Transverse colon (tissue), 4 donors: ENCODE results near the gene BCO2. TPM values are rescaled to one million over a fixed set of nuclear protein-coding genes. Genes with fewer than 3 reads are reported as not detected.
"Not testable (repeated sequence)": the region's sequence is repeated elsewhere in the genome, so short reads cannot be mapped to it uniquely, and the experiment has no call there.

Experiments used
- DNase-seq: peaks from one replicate; pipeline ENCODE4 v3.0.0-alpha.2; 2019
- H3K27ac ChIP-seq, 4 donors: fragments of 200-600 bp; sonication (generic); 2 replicates each; pipeline ENCODE4 v1.5.1; 2016 to 2018; ENCODE audit warnings: inconsistent platforms in 4 of 4
- H3K27me3 ChIP-seq: fragments of 200-600 bp; sonication (generic); 2 replicates; pipeline ENCODE4 v1.5.1; 2017; ENCODE audit warnings: inconsistent platforms
- H3K36me3 ChIP-seq, 4 donors: fragments of 200-600 bp; sonication (generic); 2 replicates each; pipeline ENCODE4 v1.5.1; 2017 to 2019; ENCODE audit warnings: inconsistent platforms in 4 of 4
- H3K4me1 ChIP-seq, 4 donors: fragments of 200-600 bp; sonication (generic); 2 replicates each; pipeline ENCODE4 v1.5.1; 2017 to 2020; ENCODE audit warnings: inconsistent platforms in 4 of 4
- H3K4me3 ChIP-seq, 4 donors: fragments of 200-600 bp; sonication (generic); 1 replicate in 1 of 4; 2 replicates in 3 of 4; pipeline versions ENCODE4 v1.5.1 to v1.6.1; 2017 to 2019; ENCODE audit warnings: inconsistent platforms in 4 of 4
- H3K9me3 ChIP-seq, 2 donors: fragments of 200-600 bp; sonication (generic); 2 replicates each; pipeline ENCODE4 v1.5.1; 2017 to 2019; ENCODE audit warnings: inconsistent platforms in 2 of 2
- EP300 ChIP-seq: sonication (generic); formaldehyde crosslinking; IDR thresholded peaks from one replicate; pipeline ENCODE4 v1.6.1; 2017; ENCODE audit warnings: antibody characterized with exemption, low read depth
- POLR2A ChIP-seq: fragments of 450-650 bp; IDR thresholded peaks from one replicate; pipeline ENCODE4 v1.6.1; 2016; ENCODE audit warnings: antibody characterized with exemption, mild to moderate bottlenecking, moderate library complexity
- POLR2AphosphoS5 ChIP-seq, 3 donors: sonication (generic); formaldehyde crosslinking; IDR thresholded peaks; one replicate each; pipeline ENCODE4 v1.6.1; 2016; ENCODE audit warnings: antibody characterized with exemption in 3 of 3
- WGBS, 2 donors: methylation state at CpG; one replicate each; pipeline ENCODE4 v1.1.5; 2018; ENCODE audit warnings: low coverage in 1 of 2; 5-methylcytosine and 5-hydroxymethylcytosine counted together
- in situ Hi-C, 4 donors: fragments of 200-750 bp; cut with MboI; loops; one replicate each; pipeline versions ENCODE4 v1.15.0 to v1.15.1; 2017; ENCODE audit warnings: low sequenced_read_pairs in 3 of 4, low pct_ligation_motif_present in 1 of 4, low pct_unique_long_range_greater_than_20kb in 1 of 4
- intact Hi-C: fragments of 100-400 bp; cut with DNase I; formaldehyde crosslinking; loops from one replicate; pipeline ENCODE4 v1.15.1; 2023; ENCODE audit warnings: low total_unique reads
- total RNA-seq, 4 donors: library from RNA; depleted of rRNA; stranded (reverse); fragments of >200 nt; gene quantifications; one replicate each; pipeline ENCODE4 v1.1.0, GENCODE V29; 2016
- TF ChIP-seq, protein P1 (sequence below), 5 experiments: fragments of 200-600 bp in 3 of 5; fragments of 450-650 bp in 2 of 5; sonication (generic) in 3 of 5; IDR thresholded peaks; 1 replicate in 2 of 5; 2 replicates in 3 of 5; pipeline ENCODE4 v1.5.1; 2016 to 2017; ENCODE audit warnings: antibody characterized with exemption in 5 of 5, inconsistent platforms in 3 of 5, mild to moderate bottlenecking in 2 of 5, moderate library complexity in 1 of 5

Gene BCO2
- total RNA-seq, 4 donors from 2014 or later, result 2.8 to 12.1 (median 4.0) TPM

DNA sequence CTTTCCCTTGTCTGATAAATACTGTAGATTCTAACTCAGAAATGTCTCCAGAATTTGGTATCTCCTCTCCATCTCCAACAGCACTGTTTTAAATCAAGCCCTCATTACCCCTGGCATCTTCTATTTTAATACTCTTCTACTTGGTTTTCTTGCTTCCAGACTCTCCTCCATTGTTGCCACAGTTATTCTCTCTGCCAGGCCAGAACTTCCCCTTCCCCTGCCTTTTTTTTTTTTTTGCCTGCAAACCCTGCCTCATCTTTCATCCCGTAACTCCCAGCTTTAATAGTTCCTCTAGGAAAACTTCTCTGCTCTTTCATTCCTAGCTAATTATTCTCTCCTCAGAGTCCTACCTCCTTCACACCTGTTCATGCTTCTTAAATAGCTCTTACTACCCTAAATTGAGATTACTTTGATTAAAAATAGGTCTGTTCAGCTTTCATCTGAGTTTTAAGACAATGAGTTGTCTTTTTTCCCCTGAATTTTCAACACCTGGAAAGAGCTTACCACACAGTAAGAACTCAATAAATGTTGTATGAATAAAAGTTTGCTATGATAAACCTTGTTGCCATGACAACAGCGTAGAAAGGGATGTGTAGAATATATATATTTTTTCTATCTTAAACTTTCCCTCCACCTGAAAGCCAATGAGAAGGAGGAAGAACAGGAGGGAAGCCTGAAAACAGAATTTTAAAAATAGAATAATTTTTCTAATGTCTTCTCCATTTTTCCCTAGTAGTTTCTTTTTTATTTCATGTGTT lies 15.0 kb upstream of the BCO2 start:
- 40 to 87% methylated on average over 2 of the region's 2 CpGs for WGBS, 2 donors
- intact Hi-C loops (no loop called here), in situ Hi-C loops (no loop called here)
- H3K27ac ChIP-seq, result peak overlapping the region in 3 of 4 donors; percentile 4 to 45 (median 25)
- peaks cover 0 to 29% (median 8%) of the 10 kb centered on the region in 4 donors for H3K4me1 ChIP-seq
- H3K36me3 ChIP-seq, result no peaks in the 10 kb centered on the region
- H3K4me3 ChIP-seq, result no peak overlapping the region
- TF ChIP-seq EP300 (no peak), POLR2A (no peak), POLR2AphosphoS5 (IDR thresholded peaks at IDR 0.05) (no peak)
- TF ChIP-seq, protein P1, sequence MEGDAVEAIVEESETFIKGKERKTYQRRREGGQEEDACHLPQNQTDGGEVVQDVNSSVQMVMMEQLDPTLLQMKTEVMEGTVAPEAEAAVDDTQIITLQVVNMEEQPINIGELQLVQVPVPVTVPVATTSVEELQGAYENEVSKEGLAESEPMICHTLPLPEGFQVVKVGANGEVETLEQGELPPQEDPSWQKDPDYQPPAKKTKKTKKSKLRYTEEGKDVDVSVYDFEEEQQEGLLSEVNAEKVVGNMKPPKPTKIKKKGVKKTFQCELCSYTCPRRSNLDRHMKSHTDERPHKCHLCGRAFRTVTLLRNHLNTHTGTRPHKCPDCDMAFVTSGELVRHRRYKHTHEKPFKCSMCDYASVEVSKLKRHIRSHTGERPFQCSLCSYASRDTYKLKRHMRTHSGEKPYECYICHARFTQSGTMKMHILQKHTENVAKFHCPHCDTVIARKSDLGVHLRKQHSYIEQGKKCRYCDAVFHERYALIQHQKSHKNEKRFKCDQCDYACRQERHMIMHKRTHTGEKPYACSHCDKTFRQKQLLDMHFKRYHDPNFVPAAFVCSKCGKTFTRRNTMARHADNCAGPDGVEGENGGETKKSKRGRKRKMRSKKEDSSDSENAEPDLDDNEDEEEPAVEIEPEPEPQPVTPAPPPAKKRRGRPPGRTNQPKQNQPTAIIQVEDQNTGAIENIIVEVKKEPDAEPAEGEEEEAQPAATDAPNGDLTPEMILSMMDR (IDR thresholded peaks at IDR 0.05), result no peak
- no peaks in the 10 kb centered on the region for H3K27me3 ChIP-seq
- DNase-seq, result no peak
- no peaks in the 10 kb centered on the region for H3K9me3 ChIP-seq

DNA sequence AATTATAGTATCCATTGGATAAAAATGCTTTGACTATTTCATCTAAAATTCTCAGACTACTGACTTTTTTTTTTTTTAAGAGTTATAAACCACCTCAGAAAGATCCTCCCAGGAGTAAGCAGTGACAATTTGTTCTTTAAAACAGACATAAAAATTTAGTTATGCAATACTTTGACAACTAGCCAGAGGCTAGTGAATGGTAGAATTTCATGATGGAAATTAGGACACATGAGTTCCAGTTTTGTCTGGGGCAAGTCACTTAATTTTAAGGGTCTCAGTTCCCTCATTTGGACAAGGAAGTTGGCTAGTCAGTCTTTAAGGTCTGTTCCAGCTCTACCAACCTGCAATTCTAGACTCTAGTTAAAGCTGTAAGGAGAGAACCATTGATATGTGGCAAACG lies 14.3 kb upstream of the BCO2 start:
- 20% methylated on average over 1 of the region's 1 CpG for WGBS, 2 donors
- intact Hi-C loops, result no loop called here
- Histone ChIP-seq H3K27me3 (no peaks in the 10 kb centered on the region), H3K4me1 (peaks cover 0 to 35% (median 11%) of the 10 kb centered on the region in 4 donors), H3K4me3 (no peak overlapping the region), H3K9me3 (no peaks in the 10 kb centered on the region), H3K36me3 (no peaks in the 10 kb centered on the region), H3K27ac (peak overlapping the region; percentile 2 to 45 (median 14))
- no peak for TF ChIP-seq POLR2A
- TF ChIP-seq EP300, result no peak
- TF ChIP-seq POLR2AphosphoS5 (IDR thresholded peaks at IDR 0.05), result no peak
- TF ChIP-seq, protein P1 (IDR thresholded peaks at IDR 0.05), result no peak
- in situ Hi-C loops, result no loop called here
- no peak for DNase-seq

DNA sequence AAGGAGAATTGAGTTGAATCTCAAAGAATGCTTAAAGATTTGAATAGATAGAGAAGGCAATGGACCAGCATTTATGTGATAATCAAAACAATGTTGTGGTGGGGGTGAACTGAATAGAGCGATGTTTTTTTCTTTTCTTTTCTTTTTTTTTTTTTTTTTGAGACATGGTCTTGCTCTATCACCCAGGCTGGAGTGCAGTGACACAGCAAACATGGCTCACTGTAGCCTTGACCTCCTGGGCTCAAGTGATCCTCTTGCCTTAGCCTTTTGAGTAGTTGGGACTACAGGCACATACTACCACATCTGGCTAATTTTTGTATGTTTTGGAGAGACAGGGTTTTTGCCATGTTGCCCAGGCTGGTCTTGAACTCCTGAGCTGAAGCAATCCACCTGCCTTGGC lies 13.1 kb upstream of the BCO2 start:
- H3K27ac ChIP-seq, result peak overlapping the region in 3 of 4 donors; percentile 77 to 85 (median 77)
- H3K4me3 ChIP-seq, result peak overlapping the region in 2 of 4 donors; percentile 21 to 46
- WGBS, 2 donors, result 89 to 100% methylated on average over 1 of the region's 1 CpG

DNA sequence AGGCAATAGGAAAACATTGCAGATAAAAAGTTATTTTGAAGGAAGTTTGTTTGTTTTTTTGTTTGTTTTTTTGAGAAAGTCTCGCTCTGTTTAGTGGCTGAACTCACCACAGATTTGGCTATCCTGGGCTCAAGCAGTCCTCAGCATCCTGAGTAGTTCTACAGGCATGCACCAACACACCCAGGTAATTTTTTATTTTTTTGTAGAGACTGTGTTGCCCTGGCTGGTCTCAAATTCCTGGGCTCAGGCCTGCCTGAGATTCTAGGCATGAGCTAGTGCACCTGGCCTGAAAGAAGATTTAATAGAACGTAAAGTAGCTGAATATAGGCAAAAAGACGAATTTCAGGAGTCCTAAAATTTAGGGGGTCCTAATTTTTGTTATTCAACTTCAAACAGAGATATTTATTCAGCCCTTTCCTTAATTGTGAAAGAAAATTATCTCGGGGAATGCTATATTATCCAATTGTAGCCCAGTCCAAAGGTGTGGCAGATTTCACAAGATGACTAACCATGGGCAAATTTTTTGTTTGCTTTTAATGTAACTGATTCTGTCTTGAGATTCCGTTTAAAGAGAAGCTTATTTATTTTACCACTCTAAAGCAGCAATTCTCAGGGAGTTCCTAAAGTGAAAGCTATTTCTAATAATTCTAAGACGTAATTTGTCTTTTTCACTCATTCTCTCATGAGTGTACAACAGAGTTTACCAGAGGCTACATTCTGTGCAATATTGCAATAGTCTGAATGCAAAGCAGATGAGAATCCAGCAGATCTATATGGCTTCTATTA lies 12.4 kb upstream of the BCO2 start:
- intact Hi-C loops, result no loop called here
- 59 to 70% methylated on average over 6 of the region's 6 CpGs for WGBS, 2 donors
- DNase-seq, result no peak
- Histone ChIP-seq H3K27me3 (no peaks in the 10 kb centered on the region), H3K4me1 (peaks cover 0 to 37% (median 19%) of the 10 kb centered on the region in 4 donors), H3K36me3 (no peaks in the 10 kb centered on the region), H3K9me3 (no peaks in the 10 kb centered on the region), H3K27ac (peak overlapping the region; percentile 77 to 85 (median 78)), H3K4me3 (peak overlapping the region in 3 of 4 donors; percentile 21 to 46 (median 21))
- in situ Hi-C loops, result no loop called here
- TF ChIP-seq POLR2AphosphoS5 (IDR thresholded peaks at IDR 0.05) (no peak), EP300 (no peak), POLR2A (no peak)
- TF ChIP-seq, protein P1 (IDR thresholded peaks at IDR 0.05), result no peak

More for the DNA sequence above, 13.1 kb upstream of the BCO2 start:
- H3K9me3 ChIP-seq, in situ Hi-C loops, intact Hi-C loops, H3K27me3 ChIP-seq, DNase-seq, H3K36me3 ChIP-seq: not testable (repeated sequence)
- peaks cover 0 to 44% (median 19%) of the 10 kb centered on the region in 4 donors for H3K4me1 ChIP-seq
